ENCODE results near the gene UBAP2. TPM values are rescaled to one million over a fixed set of nuclear protein-coding genes. Genes with fewer than 3 reads are reported as not detected.

UBAP2 gene
- total and polyA plus RNA-seq, 2 of the 4 experiments (the other 2 are of a cell fraction), result 12.9 to 25.5 TPM

- Histone ChIP-seq H4K8ac (ENCODE audit: low read depth in 2 of 2, low read length in 2 of 2) (no peak overlapping the region; a peak in 1 of 4 replicates), H3K23ac (ENCODE audit: low read depth, low read length) (no peak overlapping the region), H3K4me2 (ENCODE audit: low read depth, low read length) (peak overlapping the region; percentile 12), H4K91ac (ENCODE audit: insufficient read depth, low read depth, low read length) (no peak overlapping the region), H2AFZ (replicated peaks; ENCODE audit: low read length, poor library complexity) (no peak overlapping the region), H4K20me1 (ENCODE audit: insufficient read depth, low read length) (peaks cover 4% of the 10 kb centered on the region; the same call in 1 of the 2 replicates), H4K5ac (ENCODE audit: low read depth, low read length) (no peak overlapping the region), H3K4me3 (ENCODE audit: insufficient read depth, low read depth, low read length) (no peak overlapping the region), H2BK15ac (ENCODE audit: low read depth, low read length) (no peak overlapping the region), H3K14ac (replicated peaks; ENCODE audit: low read depth, low read length) (no peak overlapping the region; the same call in 1 of the 2 replicates), H2BK120ac (ENCODE audit: low read depth, low read length) (no peak overlapping the region; the same call in 1 of the 2 replicates), H3K27me3 (ENCODE audit: control insufficient read depth, insufficient read depth, low read length) (no peaks in the 10 kb centered on the region), H3K9ac (ENCODE audit: low read depth, low read length) (no peak overlapping the region; the same call in 1 of the 2 replicates), H3K9me3 (ENCODE audit: control insufficient read depth, insufficient read depth, low read length) (no peaks in the 10 kb centered on the region), H3K56ac (ENCODE audit: extremely low read depth, insufficient read depth, low read length) (no peak overlapping the region), H2AK9ac (replicated peaks; ENCODE audit: low read depth, low read length, poor library complexity) (no peak overlapping the region), H3K18ac (ENCODE audit: low read depth, low read length) (peak overlapping the region; percentile 75), H3K79me1 (ENCODE audit: low read depth in 1 of 2, low read length in 2 of 2) (no peaks in the 10 kb centered on the region; a peak in 1 of 4 replicates), H2AK5ac (ENCODE audit: low read depth, low read length) (0 out of 2 replicates have a peak overlapping the region, but pooled peaks have one; percentile 5), H3K27ac (ENCODE audit: insufficient read depth, low read length) (peak overlapping the region; percentile 62; the same call in 1 of the 2 replicates), H3K4me1 (ENCODE audit: control insufficient read depth, insufficient read depth, low read length) (peaks cover 14% of the 10 kb centered on the region), H3K4ac (ENCODE audit: low read depth, low read length) (no peak overlapping the region), H3K36me3 (ENCODE audit: control insufficient read depth, insufficient read depth, low read length) (no peaks in the 10 kb centered on the region), H2BK5ac (ENCODE audit: low read depth, low read length, poor library complexity, severe bottlenecking) (no peak overlapping the region), H3K9me1 (ENCODE audit: insufficient read depth, low read length) (peaks cover 10% of the 10 kb centered on the region), H2BK20ac (ENCODE audit: low read depth, low read length) (no peak overlapping the region)
- CTCF ChIA-PET, result interaction anchor here (0.6 to 1.3 kb wide), 2 partner anchors 183 to 257 kb away, joined by 3 to 5 read pairs; no protein-coding TSS in a partner anchor
- POLR2A ChIA-PET (ENCODE audit: unreplicated experiment), result no interaction called here
- in situ Hi-C loops (cut with MboI; ENCODE audit: low sequenced_read_pairs) (no loop called here), intact Hi-C loops (cut with micrococcal nuclease) (loop anchor here (5.0 kb wide), 1 partner anchor 128 kb away; no protein-coding TSS in a partner anchor), dilution Hi-C loops (cut with HindIII; ENCODE audit: low sequenced_read_pairs, unreplicated experiment) (no loop called here)
- no TSS peak for BruUV-seq (replicated peaks)
- peak; percentile 67 for DNase-seq
- no peak for ATAC-seq (ENCODE audit: low read depth)
- WGBS, 2 experiments (ENCODE audit: extremely low coverage in 2 of 2, insufficient read length in 1 of 2), result no CpG with 5 or more reads among the region's 5 CpGs
- TF ChIP-seq RAD21 (IDR thresholded peaks at IDR 0.05; ENCODE audit: low read length), result no peak
Observed at GRCh38 chr9:34070606-34071324, 22.1 kb upstream of the UBAP2 start.
